ENCODE measurements around the gene HCN2.
A peak's percentile ranks its signal among the peaks of the same experiment; 100 is the strongest.

Gene HCN2

DNA sequence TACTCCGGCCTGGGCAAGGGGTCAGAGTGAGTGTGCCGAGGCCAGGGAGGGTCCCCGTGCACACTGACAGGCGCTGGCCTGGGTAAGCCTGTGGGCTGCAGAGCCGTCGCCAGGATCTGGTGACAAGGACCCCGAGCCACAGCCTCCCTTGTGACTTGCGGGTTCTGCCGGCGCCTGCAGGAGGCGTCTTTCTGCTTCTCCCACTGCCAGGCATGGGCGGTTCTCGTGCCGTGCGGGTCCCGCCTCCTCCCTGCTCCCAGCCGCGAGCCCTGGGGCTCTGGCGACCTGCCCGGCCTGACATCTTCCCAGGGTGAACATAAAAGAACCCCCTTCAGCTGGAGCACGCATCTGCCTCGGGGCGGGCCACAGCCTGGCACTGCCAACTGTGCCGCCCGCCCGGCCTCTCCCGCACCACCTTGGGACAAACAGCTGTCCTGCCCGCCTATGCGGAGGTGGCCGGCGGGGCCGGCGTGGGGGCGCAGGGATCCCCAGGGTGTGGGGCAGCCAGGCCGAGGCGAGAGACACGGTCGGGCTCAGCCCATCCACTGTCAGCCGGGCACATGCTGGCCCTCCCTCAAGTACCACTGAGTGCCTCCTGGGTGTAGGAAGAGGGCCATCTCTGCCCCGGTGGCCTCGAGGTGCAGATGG is 1.5 kb upstream of the HCN2 start (continued):
- TF ChIP-seq, protein P1, sequence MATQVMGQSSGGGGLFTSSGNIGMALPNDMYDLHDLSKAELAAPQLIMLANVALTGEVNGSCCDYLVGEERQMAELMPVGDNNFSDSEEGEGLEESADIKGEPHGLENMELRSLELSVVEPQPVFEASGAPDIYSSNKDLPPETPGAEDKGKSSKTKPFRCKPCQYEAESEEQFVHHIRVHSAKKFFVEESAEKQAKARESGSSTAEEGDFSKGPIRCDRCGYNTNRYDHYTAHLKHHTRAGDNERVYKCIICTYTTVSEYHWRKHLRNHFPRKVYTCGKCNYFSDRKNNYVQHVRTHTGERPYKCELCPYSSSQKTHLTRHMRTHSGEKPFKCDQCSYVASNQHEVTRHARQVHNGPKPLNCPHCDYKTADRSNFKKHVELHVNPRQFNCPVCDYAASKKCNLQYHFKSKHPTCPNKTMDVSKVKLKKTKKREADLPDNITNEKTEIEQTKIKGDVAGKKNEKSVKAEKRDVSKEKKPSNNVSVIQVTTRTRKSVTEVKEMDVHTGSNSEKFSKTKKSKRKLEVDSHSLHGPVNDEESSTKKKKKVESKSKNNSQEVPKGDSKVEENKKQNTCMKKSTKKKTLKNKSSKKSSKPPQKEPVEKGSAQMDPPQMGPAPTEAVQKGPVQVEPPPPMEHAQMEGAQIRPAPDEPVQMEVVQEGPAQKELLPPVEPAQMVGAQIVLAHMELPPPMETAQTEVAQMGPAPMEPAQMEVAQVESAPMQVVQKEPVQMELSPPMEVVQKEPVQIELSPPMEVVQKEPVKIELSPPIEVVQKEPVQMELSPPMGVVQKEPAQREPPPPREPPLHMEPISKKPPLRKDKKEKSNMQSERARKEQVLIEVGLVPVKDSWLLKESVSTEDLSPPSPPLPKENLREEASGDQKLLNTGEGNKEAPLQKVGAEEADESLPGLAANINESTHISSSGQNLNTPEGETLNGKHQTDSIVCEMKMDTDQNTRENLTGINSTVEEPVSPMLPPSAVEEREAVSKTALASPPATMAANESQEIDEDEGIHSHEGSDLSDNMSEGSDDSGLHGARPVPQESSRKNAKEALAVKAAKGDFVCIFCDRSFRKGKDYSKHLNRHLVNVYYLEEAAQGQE (tag by site-specific recombination; IDR thresholded peaks at IDR 0.05): no peak
- TF ChIP-seq ZNF354C (tag by site-specific recombination; IDR thresholded peaks at IDR 0.05; ENCODE audit: borderline replicate concordance, low read depth): no peak
- no peak for TF ChIP-seq ZNF510 (tag by site-specific recombination; IDR thresholded peaks at IDR 0.05; ENCODE audit: insufficient replicate concordance)
- no peak for TF ChIP-seq ZNF549 (tag by site-specific recombination; IDR thresholded peaks at IDR 0.05)
- TF ChIP-seq, protein P2, sequence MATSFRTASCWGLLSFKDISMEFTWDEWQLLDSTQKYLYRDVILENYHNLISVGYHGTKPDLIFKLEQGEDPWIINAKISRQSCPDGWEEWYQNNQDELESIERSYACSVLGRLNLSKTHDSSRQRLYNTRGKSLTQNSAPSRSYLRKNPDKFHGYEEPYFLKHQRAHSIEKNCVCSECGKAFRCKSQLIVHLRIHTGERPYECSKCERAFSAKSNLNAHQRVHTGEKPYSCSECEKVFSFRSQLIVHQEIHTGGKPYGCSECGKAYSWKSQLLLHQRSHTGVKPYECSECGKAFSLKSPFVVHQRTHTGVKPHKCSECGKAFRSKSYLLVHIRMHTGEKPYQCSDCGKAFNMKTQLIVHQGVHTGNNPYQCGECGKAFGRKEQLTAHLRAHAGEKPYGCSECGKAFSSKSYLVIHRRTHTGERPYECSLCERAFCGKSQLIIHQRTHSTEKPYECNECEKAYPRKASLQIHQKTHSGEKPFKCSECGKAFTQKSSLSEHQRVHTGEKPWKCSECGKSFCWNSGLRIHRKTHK (tag by site-specific recombination; IDR thresholded peaks at IDR 0.05): no peak
- TF ChIP-seq, protein P3, sequence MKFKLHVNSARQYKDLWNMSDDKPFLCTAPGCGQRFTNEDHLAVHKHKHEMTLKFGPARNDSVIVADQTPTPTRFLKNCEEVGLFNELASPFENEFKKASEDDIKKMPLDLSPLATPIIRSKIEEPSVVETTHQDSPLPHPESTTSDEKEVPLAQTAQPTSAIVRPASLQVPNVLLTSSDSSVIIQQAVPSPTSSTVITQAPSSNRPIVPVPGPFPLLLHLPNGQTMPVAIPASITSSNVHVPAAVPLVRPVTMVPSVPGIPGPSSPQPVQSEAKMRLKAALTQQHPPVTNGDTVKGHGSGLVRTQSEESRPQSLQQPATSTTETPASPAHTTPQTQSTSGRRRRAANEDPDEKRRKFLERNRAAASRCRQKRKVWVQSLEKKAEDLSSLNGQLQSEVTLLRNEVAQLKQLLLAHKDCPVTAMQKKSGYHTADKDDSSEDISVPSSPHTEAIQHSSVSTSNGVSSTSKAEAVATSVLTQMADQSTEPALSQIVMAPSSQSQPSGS (tag by site-specific recombination; IDR thresholded peaks at IDR 0.05; ENCODE audit: low read depth): no peak
- no peak for TF ChIP-seq ZNF155 (tag by site-specific recombination; IDR thresholded peaks at IDR 0.05)
- TF ChIP-seq, protein P4, sequence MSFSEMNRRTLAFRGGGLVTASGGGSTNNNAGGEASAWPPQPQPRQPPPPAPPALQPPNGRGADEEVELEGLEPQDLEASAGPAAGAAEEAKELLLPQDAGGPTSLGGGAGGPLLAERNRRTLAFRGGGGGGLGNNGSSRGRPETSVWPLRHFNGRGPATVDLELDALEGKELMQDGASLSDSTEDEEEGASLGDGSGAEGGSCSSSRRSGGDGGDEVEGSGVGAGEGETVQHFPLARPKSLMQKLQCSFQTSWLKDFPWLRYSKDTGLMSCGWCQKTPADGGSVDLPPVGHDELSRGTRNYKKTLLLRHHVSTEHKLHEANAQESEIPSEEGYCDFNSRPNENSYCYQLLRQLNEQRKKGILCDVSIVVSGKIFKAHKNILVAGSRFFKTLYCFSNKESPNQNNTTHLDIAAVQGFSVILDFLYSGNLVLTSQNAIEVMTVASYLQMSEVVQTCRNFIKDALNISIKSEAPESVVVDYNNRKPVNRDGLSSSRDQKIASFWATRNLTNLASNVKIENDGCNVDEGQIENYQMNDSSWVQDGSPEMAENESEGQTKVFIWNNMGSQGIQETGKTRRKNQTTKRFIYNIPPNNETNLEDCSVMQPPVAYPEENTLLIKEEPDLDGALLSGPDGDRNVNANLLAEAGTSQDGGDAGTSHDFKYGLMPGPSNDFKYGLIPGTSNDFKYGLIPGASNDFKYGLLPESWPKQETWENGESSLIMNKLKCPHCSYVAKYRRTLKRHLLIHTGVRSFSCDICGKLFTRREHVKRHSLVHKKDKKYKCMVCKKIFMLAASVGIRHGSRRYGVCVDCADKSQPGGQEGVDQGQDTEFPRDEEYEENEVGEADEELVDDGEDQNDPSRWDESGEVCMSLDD (tag by site-specific recombination; IDR thresholded peaks at IDR 0.05): peak; percentile 84
- TF ChIP-seq ZNF777 (tag by site-specific recombination; IDR thresholded peaks at IDR 0.05; ENCODE audit: borderline replicate concordance): peak; percentile 48; the same call in 1 of the 2 replicates
- TF ChIP-seq, protein P5, sequence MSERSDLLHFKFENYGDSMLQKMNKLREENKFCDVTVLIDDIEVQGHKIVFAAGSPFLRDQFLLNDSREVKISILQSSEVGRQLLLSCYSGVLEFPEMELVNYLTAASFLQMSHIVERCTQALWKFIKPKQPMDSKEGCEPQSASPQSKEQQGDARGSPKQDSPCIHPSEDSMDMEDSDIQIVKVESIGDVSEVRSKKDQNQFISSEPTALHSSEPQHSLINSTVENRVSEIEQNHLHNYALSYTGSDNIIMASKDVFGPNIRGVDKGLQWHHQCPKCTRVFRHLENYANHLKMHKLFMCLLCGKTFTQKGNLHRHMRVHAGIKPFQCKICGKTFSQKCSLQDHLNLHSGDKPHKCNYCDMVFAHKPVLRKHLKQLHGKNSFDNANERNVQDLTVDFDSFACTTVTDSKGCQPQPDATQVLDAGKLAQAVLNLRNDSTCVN (tag by site-specific recombination; optimal IDR thresholded peaks at IDR 0.05): peak; percentile 65

DNA sequence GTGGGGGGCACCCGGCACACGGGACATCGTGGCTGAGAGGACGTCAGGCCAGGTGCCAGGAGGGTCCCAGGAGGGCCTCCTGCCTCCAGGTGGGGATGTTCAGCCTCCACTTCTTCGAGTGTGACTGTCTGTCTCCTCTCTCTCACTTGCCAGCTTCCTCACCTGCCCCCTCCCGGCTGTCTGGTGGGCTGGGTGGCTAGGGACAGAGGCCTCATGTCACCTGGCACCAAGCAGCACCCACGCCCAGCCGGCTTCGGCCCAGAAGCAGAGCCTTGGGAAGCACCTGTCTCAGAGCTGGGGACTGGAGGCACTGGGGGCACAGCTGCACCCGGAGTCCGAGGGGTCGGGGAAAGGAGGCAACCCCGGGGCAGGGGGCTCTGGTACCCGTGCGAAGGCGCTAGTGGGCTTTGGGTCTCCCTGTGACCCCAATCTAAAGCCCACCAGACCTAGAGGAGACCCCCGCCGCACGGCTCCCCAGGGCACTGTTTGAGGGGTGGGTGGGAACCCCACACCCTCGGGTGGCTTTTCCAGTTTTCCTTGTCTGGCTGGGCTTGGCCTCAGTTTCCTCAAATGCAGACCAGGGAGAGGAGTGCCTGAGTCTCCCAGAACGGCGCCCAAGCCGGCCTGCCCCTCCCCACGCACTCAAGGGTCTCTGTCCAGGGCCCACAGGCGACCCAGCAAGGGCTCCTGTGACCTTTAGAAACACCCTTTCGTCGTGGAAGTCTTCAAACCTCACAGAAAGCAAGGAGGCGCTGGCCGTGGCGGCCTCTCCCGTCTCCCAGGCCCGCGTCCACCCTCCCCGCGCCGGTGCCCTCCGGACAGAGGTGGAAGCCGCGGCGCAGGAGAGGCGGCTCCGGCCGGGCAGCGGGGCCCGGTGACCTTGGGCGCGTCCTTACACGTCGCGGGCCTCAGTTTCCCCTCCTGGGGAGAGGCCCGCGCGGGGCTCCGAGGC is 664 bp upstream of the HCN2 start:
- ChIA-PET POLR2A (interaction anchor here (0.6 to 1.0 kb wide), 3 partner anchors 10 to 33 kb away, joined by 3 to 7 read pairs (median 6); no protein-coding TSS in a partner anchor), CTCF (interaction anchor here (0.6 to 1.1 kb wide), 8 partner anchors 10 to 219 kb away, joined by 3 to 10 read pairs (median 3); partner anchors contain the start of gene POLRMT)
- Histone ChIP-seq H3K4me3 (ENCODE audit: low read depth, low read length) (peak overlapping the region; percentile 8), H3K27ac (ENCODE audit: extremely low read depth, low read depth, low read length) (peak overlapping the region; percentile 35; the same call in 1 of the 2 replicates), H3K4me1 (ENCODE audit: control insufficient read depth, insufficient read depth, low read length) (peaks cover 7% of the 10 kb centered on the region; the same call in 1 of the 2 replicates), H3K36me3 (ENCODE audit: control insufficient read depth in 2 of 2, insufficient read depth in 1 of 2, low read length in 2 of 2) (no peaks in the 10 kb centered on the region), H3K9me3 (ENCODE audit: control insufficient read depth, insufficient read depth, low read depth, low read length) (no peaks in the 10 kb centered on the region)
- TF ChIP-seq KLF10 (tag by site-specific recombination; IDR thresholded peaks at IDR 0.05) (peak; percentile 67), ZNF571 (tag by site-specific recombination; IDR thresholded peaks at IDR 0.05) (no peak), HOXD13 (CRISPR knock-in tag; IDR thresholded peaks at IDR 0.05; ENCODE audit: borderline replicate concordance) (no peak), ZNF138 (tag by site-specific recombination; IDR thresholded peaks at IDR 0.05; ENCODE audit: borderline replicate concordance) (no peak), ZNF140 (tag by site-specific recombination; IDR thresholded peaks at IDR 0.05) (no peak), ZNF404 (tag by site-specific recombination; IDR thresholded peaks at IDR 0.05) (no peak), ZNF596 (tag by site-specific recombination; IDR thresholded peaks at IDR 0.05) (no peak), ZNF747 (tag by site-specific recombination; IDR thresholded peaks at IDR 0.05) (no peak), ZNF777 (tag by site-specific recombination; IDR thresholded peaks at IDR 0.05; ENCODE audit: borderline replicate concordance) (no peak), ZBTB48 (tag by site-specific recombination; IDR thresholded peaks at IDR 0.05) (no peak)
- TF ChIP-seq, protein P6, sequence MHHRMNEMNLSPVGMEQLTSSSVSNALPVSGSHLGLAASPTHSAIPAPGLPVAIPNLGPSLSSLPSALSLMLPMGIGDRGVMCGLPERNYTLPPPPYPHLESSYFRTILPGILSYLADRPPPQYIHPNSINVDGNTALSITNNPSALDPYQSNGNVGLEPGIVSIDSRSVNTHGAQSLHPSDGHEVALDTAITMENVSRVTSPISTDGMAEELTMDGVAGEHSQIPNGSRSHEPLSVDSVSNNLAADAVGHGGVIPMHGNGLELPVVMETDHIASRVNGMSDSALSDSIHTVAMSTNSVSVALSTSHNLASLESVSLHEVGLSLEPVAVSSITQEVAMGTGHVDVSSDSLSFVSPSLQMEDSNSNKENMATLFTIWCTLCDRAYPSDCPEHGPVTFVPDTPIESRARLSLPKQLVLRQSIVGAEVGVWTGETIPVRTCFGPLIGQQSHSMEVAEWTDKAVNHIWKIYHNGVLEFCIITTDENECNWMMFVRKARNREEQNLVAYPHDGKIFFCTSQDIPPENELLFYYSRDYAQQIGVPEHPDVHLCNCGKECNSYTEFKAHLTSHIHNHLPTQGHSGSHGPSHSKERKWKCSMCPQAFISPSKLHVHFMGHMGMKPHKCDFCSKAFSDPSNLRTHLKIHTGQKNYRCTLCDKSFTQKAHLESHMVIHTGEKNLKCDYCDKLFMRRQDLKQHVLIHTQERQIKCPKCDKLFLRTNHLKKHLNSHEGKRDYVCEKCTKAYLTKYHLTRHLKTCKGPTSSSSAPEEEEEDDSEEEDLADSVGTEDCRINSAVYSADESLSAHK (tag by site-specific recombination; IDR thresholded peaks at IDR 0.05): no peak
